ENCODE measurements around the gene IGSF9. TPM values are rescaled to one million over a fixed set of nuclear protein-coding genes. Genes with fewer than 3 reads are reported as not detected.

IGSF9 gene
- total and polyA plus RNA-seq, 2 of the 4 experiments (the other 2 are of a cell fraction) = 0.05 TPM; not detected in 1

GRCh38 chr1:159981351-159982055 lies 36.1 kb upstream of the IGSF9 start:
- Histone ChIP-seq H2BK120ac (ENCODE audit: low read depth, low read length) (no peak overlapping the region), H4K8ac (ENCODE audit: low read depth in 2 of 2, low read length in 2 of 2) (no peak overlapping the region), H3K4ac (ENCODE audit: low read depth, low read length) (no peak overlapping the region), H2BK20ac (ENCODE audit: low read depth, low read length) (no peak overlapping the region), H3K4me2 (ENCODE audit: low read depth, low read length) (no peak overlapping the region), H2BK15ac (ENCODE audit: low read depth, low read length) (no peak overlapping the region), H3K4me1 (ENCODE audit: control insufficient read depth, insufficient read depth, low read length) (peaks cover 8% of the 10 kb centered on the region; the same call in 1 of the 2 replicates), H4K91ac (ENCODE audit: insufficient read depth, low read depth, low read length) (no peak overlapping the region), H3K14ac (replicated peaks; ENCODE audit: low read depth, low read length) (no peak overlapping the region), H3K36me3 (ENCODE audit: control insufficient read depth, insufficient read depth, low read length) (no peaks in the 10 kb centered on the region; the same call in 1 of the 2 replicates), H4K20me1 (ENCODE audit: insufficient read depth, low read length) (no peaks in the 10 kb centered on the region), H3K9me3 (ENCODE audit: control insufficient read depth, insufficient read depth, low read length) (no peaks in the 10 kb centered on the region), H3K4me3 (ENCODE audit: insufficient read depth, low read depth, low read length) (no peak overlapping the region), H2AFZ (replicated peaks; ENCODE audit: low read length, poor library complexity) (no peak overlapping the region), H4K5ac (ENCODE audit: low read depth, low read length) (no peak overlapping the region), H3K27me3 (ENCODE audit: control insufficient read depth, insufficient read depth, low read length) (peaks cover 21% of the 10 kb centered on the region), H3K9ac (ENCODE audit: low read depth, low read length) (no peak overlapping the region), H3K27ac (ENCODE audit: insufficient read depth, low read length) (no peak overlapping the region), H2BK5ac (ENCODE audit: low read depth, low read length, poor library complexity, severe bottlenecking) (no peak overlapping the region), H2AK9ac (replicated peaks; ENCODE audit: low read depth, low read length, poor library complexity) (no peak overlapping the region), H3K79me1 (ENCODE audit: low read depth in 1 of 2, low read length in 2 of 2) (no peaks in the 10 kb centered on the region), H2AK5ac (ENCODE audit: low read depth, low read length) (no peak overlapping the region), H3K18ac (ENCODE audit: low read depth, low read length) (no peak overlapping the region), H3K9me1 (ENCODE audit: insufficient read depth, low read length) (no peaks in the 10 kb centered on the region), H3K56ac (ENCODE audit: extremely low read depth, insufficient read depth, low read length) (no peak overlapping the region), H3K23ac (ENCODE audit: low read depth, low read length) (no peak overlapping the region)
- 88% methylated on average over 4 of the region's 6 CpGs; no CpG with 5 or more reads in 1 of the 2 experiments for whole genome bisulfite sequencing, 2 experiments (ENCODE audit: extremely low coverage in 2 of 2, insufficient read length in 1 of 2)
- CTCF ChIA-PET = no interaction called here
- in situ Hi-C loops (cut with MboI; ENCODE audit: low sequenced_read_pairs) = no loop called here
- no peak for DNase-seq
- TF ChIP-seq SMC3 (IDR thresholded peaks at IDR 0.05; ENCODE audit: low read depth, low read length) (no peak), MXI1 (IDR thresholded peaks at IDR 0.05; ENCODE audit: borderline replicate concordance, low read depth, low read length) (no peak), POLR2A (IDR thresholded peaks at IDR 0.05; ENCODE audit: low read depth, low read length) (no peak), CHD1 (IDR thresholded peaks at IDR 0.05; ENCODE audit: low read depth, low read length) (no peak), BHLHE40 (IDR thresholded peaks at IDR 0.05; ENCODE audit: low read depth, low read length) (no peak), RFX5 (IDR thresholded peaks at IDR 0.05; ENCODE audit: low read depth, low read length) (no peak), CEBPB (IDR thresholded peaks at IDR 0.05; ENCODE audit: low read depth, low read length) (no peak), MAZ (IDR thresholded peaks at IDR 0.05; ENCODE audit: borderline replicate concordance, low read depth, low read length) (no peak), MAFK (IDR thresholded peaks at IDR 0.05; ENCODE audit: low read depth, low read length) (no peak), FOS (IDR thresholded peaks at IDR 0.05; ENCODE audit: low read depth, low read length) (no peak), RCOR1 (IDR thresholded peaks at IDR 0.05; ENCODE audit: insufficient replicate concordance, low read length) (no peak), USF2 (IDR thresholded peaks at IDR 0.05; ENCODE audit: low read depth, low read length) (no peak), NFE2L2 (IDR thresholded peaks at IDR 0.05; ENCODE audit: low read depth, low read length) (no peak), RAD21 (IDR thresholded peaks at IDR 0.05; ENCODE audit: low read length) (no peak)
- TF ChIP-seq, protein P1, sequence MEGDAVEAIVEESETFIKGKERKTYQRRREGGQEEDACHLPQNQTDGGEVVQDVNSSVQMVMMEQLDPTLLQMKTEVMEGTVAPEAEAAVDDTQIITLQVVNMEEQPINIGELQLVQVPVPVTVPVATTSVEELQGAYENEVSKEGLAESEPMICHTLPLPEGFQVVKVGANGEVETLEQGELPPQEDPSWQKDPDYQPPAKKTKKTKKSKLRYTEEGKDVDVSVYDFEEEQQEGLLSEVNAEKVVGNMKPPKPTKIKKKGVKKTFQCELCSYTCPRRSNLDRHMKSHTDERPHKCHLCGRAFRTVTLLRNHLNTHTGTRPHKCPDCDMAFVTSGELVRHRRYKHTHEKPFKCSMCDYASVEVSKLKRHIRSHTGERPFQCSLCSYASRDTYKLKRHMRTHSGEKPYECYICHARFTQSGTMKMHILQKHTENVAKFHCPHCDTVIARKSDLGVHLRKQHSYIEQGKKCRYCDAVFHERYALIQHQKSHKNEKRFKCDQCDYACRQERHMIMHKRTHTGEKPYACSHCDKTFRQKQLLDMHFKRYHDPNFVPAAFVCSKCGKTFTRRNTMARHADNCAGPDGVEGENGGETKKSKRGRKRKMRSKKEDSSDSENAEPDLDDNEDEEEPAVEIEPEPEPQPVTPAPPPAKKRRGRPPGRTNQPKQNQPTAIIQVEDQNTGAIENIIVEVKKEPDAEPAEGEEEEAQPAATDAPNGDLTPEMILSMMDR (conservative IDR thresholded peaks at IDR 0.05; ENCODE audit: low read depth, low read length) = no peak
- TF ChIP-seq, protein P2, sequence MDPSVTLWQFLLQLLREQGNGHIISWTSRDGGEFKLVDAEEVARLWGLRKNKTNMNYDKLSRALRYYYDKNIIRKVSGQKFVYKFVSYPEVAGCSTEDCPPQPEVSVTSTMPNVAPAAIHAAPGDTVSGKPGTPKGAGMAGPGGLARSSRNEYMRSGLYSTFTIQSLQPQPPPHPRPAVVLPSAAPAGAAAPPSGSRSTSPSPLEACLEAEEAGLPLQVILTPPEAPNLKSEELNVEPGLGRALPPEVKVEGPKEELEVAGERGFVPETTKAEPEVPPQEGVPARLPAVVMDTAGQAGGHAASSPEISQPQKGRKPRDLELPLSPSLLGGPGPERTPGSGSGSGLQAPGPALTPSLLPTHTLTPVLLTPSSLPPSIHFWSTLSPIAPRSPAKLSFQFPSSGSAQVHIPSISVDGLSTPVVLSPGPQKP (IDR thresholded peaks at IDR 0.05; ENCODE audit: borderline replicate concordance, low read depth, low read length) = no peak
- intact Hi-C loops (cut with micrococcal nuclease) = no loop called here
- POLR2A ChIA-PET (ENCODE audit: unreplicated experiment) = no interaction called here
- BruUV-seq (replicated peaks) = no TSS peak
- dilution Hi-C loops (cut with HindIII; ENCODE audit: low sequenced_read_pairs, unreplicated experiment) = no loop called here
- no peak for ATAC-seq (ENCODE audit: low read depth)

Data from IMR-90 (cell line).